GM18511 (cell line): ENCODE measurements around the gene PVALEF.

ENCODE experiments used
- ATAC-seq: cut with Tn5 transposase; IDR thresholded peaks from one replicate; pipeline ENCODE4 v1.9.1; 2021; ENCODE audit warnings: mild to moderate bottlenecking, moderate library complexity; ENCODE audit not compliant: unreplicated experiment

Gene PVALEF

DNA sequence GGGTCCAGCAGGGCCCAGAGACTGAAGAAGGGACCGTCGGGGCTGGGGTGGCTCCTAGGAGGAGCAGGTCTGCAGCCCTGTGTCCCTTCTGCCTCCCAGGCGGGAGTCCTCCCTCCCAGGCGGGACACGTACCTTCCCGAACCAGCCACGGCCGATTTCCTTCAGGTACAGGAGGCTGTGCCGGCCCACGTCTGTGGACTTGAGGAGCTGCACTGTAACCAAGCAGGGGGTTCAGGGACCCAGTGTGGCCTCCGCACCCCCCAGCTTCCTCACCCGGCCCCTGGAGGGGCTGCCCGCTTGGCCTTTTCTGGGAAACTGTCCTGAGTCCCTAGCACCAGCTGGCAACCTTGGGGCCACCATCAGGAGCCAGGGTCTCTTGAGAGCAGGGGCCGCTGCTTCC is 37.0 kb upstream of the PVALEF start:
- ATAC-seq = no peak

DNA sequence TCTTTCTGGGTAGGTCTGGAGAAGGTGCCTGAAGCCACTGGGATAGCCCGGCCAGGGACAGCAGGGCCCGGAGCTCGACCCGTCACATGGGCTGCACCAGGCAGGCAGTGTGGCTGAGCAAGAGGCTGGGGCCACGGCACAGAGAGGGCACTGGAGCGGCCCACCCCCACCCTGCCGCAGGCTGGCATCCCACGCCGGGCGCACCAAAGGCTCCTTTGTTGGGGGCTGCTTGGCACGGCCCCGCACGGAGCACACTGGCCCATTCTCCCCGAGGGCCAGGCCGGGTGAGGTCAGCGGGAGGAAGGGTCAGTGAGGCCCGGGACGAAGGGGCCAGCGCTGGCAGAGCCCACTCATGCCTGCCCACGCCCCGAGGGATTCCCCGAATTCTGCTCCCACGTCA is 36.5 kb upstream of the PVALEF start:
- no peak for ATAC-seq

DNA sequence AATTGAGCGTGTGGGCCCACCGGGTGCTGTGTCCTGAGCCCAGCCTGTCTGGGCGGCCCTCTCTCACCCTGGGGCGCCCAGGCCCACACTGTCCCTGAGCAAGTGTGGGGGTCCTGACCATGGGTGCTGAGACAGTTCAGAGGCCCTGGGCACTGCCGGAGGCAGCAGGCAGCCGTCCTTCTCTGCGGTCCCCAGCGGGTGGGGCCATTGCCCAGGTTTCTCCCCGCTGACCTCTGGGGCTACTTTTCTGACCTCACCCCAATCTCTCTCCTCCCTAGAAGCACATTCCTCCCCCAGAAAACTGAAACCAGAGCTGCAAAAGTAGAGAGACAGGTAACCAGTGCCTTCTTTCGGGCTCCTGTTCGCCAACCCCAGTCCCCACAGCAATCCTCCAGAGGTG is 36.0 kb upstream of the PVALEF start:
- no peak for ATAC-seq

DNA sequence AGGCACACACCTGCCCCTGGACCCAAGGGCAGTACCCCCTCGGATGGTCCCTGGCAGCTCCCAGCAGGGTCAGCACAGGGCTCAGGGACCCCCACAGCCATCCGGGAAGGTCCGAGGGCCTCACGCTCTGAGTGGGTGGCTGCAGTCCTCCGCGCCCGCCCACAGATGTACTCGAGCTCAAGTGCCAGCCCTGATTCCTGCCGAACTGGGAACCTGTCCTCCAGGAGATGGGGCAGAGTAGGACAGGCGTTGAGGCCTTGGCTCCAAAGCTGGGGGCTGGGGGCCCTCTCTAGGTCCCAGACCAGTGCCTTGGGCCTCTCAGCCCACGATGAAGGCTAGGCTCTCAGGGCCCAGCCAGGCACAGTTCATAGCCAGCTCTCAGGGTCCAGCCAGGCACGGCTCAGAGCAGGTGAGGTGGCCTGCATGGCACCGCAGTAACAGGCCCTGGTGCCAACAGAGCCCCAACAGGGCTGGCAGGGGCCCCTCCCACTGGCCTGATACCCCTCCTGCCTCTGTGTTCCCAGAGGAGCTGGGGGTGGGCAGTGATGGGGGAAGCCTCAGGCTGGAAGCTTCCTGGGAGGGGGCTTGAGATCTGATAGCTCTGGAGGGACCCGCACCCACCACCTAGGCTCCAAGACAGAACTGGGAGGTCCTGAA is 35.5 kb upstream of the PVALEF start:
- no peak for ATAC-seq

DNA sequence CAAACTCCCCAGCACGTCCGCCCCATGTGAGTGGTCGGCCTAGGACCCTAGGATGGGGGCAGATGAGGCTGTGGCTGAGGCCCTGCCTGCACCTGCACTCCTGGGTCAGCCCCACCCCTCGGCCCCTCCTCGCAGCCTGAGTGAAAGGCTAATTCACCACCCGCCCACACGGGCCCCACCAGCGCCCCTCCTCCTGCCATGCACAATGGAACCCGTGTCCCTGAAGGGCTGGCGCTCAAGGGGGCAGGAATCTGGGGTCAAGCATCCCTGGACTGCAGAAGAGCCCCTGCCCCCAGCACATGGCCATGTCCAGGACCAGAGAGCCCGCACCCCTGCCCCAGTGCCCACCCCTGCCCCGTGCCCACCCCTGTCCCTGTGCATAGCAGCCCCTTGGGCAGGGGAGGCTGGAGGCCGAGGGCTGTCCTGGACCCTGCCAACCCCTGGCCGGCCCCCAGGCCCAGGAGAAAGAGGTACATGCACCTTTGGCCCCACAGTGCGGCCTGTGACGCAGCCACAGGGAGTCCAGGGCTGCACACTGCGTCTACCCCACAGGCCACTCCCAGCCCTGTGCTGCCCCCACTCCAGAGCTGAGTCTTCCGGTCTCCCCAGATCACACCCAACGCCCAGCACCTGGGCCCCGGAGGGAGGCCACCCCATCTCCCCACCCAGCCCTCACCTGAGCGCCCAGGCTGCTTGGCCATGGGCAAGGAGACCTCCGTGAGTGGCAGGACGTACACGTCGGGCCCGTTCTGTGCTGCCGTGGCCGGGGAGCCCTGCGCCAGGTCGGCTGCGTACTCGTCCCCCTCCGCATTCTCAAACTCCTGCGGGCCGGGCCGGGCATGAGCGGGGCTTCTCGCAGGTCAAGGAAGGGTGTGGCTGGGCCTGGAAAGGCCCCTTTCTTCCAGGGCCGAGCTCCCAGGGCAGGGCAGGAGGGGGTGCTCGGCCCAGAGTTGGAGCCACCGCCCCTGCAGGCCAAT is 34.6 kb upstream of the PVALEF start:
- ATAC-seq = no peak

DNA sequence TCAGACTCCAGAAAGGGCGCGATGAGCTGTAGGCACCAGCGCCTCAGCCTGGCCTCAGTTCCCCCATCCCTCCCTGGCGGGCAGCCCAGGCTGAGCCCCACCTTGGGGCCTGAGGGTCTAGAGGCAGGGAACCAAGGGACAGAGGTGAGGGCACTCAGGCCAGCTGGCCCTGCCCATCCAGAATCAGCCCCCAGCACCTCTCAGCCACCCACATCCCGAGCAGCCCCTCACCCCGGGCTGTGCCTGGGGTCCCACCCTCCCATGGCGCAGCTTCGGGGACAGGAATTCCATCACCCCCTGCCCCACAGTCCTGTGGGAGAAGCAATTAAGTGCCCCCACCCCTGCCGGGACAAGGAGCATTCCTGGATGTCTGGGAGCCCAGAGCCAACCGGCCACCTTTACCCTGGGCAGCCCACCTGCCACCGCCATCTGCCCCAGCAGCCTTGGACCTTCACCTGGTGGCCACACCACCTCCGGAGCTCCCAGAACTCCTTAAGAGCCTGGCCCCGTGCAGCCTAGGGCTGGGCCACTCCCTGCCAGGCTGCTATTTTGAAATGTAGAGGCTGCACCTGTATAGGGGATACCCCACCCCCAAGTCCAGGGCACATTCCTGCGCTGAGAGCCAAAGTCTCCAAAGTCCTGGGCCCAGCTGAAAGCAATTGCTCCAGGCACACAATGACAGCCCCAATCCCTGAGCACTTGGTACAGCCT is 33.7 kb upstream of the PVALEF start:
- ATAC-seq = no peak

DNA sequence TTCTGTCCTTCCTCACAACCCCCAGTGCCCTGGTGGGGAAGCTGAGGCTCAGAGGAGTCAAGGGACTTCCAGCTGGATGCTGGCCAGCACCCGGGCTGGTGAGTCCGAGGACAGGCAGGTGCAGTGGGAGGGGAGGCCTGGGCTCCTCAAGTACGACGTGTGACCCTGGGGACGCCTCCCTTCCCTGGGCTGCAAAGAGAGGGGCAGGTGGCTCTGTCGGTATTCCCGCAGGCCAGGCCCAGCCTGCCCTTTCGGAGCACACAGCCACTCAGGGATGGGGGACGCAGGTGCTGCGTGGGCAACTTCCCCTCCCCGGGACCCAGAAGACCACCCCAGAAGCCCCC is 33.1 kb upstream of the PVALEF start:
- ATAC-seq = no peak

DNA sequence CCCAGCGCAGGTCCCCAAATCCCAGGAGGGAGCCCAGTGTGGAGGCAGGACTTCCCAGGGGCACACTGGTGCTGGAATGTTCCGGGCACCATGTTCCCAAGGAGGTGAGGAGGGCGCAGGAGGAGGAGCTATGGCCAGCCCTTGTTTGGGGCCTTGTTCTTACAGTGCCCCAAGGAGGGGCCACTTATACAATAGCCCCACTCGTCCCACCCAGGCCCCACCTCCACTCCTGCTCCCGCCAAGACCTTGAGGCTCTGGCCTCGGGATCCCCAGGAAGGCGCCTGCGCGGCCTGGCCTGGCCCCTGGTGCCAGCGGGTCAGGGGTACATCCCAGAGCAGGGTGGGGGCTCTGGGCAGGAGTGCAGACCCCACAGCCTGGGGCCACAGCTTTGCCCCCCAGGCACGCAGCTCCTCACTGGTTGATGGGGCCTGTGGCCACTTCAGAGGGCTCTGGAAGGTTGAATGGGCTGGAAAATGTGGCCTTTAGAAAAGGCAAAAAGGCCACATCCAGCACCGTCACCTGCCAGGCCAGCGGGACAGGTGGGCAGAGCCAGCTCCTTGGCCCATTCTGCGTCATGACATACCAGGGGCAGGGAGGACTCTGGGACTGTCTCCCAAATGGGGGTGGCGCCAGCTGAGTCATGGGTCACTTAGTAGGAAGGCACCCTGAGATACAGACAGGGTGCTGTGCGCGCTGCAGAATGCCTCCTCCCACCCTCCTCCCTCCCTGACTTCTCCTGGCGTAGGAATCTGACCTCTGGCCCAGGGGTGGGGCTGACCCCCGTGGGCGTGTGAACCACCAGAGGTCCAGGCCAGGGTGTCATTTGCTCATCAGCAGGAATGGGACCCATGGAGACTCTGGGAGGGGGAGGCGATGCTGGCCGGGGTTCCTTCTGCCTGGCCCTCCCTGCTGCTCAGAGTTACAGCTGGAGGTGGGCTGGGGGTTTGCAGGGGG is 32.3 kb upstream of the PVALEF start:
- ATAC-seq = no peak

DNA sequence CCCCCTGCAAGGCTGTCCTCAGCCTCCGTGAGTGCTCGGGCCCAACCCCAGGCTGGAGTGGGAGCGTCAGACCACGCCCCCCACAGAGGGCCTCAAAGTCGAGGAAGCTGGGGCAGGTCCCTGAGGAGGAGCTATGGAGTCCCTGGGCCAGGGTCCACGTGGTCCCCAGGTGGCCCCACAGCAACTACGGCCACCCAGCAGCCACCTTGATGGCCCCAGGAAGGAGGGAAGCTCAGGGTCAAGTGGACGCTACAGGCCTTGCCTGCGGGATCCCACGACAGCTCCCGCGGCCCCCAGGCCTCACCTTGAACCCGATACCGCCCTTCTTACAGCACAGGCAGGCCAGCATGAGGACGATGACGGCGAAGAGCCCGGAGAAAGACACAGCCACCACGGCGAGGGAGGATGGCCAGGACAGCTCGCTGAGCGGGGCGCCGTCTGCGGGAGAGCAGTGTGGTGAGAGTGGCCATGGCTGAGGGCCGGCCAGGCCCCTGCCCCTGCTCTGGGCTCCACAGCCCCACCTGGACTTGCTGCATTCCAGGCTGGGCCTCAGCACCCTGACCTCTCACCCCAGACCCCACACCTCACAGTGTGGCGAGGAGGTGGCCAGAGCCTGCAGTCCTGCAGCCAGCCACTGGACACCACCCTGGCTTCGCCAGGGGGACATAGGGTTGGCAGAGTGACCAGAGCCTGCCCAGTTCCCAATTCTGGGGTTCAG is 31.1 kb upstream of the PVALEF start:
- no peak for ATAC-seq

DNA sequence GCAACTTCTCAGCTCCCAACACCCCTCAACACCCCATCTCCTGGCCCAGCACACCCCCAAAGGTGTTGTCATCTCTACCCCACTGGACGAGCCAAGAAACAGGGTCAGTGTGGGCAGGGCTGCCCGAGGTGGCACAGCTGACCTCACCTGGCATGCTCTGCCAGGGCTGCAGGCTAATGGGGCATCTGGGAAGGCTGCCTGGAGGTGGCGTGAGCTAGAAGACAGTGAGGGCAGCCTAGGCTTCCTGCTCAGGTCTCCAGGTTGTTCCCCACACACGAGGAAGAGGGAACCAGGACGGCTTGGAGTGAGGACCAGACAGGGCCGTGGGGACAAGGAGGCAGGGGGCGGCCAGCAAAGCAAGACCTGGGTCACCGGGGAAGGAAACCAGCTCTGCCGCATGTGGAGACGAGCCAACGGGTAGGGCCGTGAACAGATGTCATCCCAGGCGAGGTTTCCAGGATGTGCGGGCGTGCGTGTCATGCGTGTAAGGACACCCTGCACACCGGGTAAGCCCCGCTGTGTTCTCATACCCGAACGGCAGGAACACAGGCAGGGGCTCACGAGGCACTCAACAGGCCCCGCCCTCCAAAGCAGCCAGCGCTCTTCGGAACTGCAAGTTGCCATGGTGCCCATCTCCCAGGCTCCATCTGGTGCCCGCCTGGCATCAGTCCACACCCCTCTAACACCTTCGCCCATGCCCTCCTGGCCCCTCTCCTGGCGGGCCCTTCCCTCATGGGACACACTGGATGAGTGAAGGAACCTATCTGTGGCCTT is 29.6 kb upstream of the PVALEF start:
- ATAC-seq = no peak

DNA sequence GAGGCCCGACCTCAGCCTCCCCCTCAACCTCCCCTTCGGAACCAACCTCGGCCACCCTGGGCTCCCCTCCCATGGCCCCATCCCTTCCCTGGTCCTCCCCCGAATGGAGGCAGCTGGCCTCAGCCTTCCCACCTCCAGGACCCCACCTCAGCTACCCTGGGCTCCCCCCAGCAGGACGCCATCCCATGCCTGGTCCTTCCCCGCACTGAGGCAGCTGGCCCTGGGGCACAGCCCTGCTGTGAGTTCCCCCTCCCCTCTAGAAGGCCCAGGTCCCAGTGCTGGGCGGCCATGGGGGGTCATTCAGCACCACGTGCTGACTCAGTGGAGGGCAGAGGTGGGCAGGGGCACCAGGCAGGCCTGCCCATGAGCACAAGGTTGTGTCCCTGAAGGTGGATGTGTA is 28.9 kb upstream of the PVALEF start:
- ATAC-seq = no peak

DNA sequence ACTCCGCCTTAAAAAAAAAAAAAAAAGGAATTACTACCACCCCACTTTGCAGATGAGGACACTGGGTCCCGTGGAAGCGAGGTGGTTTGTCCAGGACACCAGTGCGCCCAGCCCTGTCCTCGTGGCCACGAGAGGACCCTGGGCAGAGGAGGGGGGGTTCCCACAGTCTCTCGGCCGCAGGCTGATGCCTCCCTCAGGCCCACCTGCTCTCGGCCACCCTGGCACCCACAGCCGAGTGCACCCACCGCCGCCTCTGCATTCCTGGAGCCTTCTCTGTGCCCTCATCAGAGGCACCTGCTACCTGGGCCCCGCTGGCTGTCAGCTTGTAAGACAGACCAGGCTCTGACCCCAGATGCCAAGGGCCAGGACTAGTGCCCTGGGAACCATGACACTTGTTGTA is 28.1 kb upstream of the PVALEF start:
- no peak for ATAC-seq

DNA sequence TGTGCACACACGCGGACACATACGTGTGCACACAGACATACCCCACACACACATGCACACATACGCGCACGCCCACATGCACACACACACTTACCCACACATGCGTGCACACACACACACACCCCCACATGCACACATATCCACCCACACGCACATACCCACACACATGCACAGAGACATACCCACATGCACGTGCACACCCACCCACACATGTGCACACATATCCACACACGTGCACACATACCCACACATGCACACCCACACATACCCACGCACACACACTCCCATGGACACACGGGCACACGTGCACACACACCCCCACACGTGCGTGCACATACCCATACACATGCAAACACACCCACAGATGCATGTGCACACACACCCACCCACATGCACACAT is 27.2 kb upstream of the PVALEF start:
- ATAC-seq = no peak

DNA sequence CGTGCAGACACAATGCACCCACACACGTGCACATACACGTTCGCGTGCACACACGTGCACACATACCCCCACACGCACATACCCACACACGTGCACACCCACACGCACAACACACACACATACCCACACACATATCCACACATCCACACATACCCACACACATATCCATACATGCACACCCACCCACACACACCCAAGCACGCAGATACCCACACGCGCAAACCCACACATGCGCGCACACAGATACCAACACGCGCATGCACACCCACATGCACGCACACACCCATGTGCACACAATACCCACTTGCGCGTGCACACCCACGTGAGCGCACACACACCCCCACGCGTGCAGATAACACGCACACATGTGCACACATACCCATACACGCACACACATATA is 26.8 kb upstream of the PVALEF start:
- ATAC-seq = no peak

DNA sequence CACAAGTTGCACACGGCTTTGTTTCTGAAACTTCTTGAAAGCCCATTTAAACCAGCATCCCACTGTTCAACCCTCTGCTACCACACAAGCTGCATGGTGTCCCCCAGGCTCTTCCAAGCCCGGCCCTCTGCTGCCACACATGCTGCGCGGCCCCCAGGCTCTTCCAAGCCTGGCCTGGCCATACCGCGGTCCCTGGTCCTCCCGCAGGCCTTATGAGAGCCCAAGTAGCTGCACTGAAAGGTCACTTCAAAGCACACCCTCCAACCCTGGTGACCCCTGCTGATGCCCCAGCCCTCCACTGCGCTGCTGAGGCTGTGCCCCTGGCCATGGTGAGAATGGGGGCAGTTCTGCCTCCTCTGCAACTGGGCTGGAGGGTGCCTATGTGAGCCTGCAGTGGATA is 25.9 kb upstream of the PVALEF start:
- ATAC-seq = no peak

DNA sequence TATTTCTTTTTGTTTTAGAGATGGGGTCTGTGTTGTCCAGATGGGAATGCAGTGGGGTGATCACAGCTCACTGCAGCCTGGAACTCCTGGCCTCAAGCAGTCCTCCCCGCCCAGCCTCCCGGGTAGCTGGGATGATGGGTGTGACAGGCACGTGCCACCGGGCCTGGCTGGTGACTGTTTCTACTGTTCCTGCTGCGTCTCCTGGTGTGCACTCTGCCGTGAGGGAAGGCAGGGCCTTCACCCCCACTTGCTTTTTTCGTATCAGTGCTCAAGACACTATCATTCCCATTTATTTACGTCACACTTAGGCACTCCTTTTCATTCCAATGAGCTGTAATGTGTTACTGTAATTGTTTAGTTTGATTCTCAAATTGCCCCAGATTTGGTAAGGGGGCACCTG is 25.3 kb upstream of the PVALEF start:
- ATAC-seq = no peak

DNA sequence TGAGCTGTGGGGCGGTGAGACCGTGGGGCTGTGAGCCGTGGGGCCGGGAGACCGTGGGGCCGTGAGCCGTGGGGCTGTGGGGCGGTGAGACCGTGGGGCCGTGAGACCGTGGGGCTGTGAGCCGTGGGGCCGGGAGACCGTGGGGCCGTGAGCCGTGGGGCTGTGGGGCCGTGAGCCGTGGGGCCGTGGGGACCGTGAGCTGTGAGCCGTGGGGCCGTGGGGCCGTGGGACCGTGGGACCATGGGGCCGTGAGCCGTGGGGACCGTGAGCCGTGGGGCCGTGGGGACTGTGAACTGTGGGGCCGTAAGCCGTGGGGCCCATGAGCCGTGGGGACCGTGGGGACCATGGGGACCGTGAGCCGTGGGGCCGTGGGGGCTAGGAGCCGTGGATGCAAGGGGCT is 24.6 kb upstream of the PVALEF start:
- no peak for ATAC-seq

DNA sequence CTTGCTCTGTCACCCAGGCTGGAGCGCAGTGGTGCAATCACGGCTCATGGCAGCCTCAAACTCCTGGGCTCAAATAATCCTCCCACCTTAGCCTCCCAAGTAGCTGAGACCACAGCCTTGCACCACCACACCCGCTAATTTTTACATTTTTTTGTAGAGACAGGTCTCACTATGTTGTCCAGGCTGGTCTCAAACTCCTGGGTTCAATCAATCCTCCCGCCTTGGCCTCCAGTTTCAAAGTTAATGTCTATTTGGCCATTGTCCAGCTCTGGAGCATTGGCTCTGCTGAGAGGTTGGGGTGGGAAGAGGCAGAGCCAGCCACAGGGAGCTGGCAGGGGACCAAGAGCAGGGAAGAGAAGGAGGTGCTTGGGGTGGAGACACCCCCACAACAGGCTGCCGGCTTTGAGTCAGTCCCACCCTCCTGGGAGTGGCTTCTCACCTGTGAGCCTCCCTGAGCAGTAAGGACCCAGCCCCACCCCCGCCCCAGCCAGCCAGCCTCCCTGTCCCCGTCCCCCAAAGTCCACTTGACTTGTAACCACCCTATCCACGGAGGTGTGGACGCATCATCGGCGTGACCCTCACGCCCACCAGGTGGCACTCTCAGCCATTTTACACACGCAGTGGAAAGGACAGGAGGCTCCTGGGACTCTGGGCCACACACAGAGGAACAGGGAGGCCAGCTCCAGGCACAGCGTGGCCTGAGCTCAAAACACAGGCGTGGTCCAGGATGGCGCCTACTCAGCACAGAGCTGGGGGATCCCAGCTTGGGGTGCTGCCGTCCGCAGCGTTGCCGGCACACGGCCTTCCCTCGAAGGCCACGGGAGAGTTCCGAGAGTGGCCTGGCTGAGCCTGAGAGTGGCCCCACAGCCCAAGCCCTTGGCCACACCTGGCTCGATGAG is 22.8 kb upstream of the PVALEF start:
- ATAC-seq = no peak

DNA sequence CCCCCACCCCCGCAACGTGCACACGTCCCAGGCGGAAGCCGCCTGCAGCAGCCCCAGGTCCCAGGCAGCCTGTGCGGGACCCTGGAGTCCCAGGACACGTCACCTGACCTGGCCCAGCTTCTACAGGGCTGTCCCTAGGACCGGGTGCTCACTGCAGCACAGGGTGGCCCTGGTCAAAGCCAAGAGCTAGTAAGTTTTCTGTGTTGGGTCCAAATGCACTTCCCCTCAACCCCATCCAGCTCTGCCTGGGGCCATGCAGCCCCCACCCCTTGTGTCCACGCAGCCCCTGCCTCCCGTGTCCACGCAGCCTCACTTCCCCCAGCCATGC is 22.1 kb upstream of the PVALEF start:
- no peak for ATAC-seq
